ENCODE data around the gene IL17REL. TPM values are rescaled to one million over a fixed set of nuclear protein-coding genes. Genes with fewer than 3 reads are reported as not detected.

The IL17REL gene
- total and polyA plus RNA-seq, 2 of the 13 experiments (the other 11 are each of a cell fraction or from before 2014, with no cell fraction given), result not detected

DNA sequence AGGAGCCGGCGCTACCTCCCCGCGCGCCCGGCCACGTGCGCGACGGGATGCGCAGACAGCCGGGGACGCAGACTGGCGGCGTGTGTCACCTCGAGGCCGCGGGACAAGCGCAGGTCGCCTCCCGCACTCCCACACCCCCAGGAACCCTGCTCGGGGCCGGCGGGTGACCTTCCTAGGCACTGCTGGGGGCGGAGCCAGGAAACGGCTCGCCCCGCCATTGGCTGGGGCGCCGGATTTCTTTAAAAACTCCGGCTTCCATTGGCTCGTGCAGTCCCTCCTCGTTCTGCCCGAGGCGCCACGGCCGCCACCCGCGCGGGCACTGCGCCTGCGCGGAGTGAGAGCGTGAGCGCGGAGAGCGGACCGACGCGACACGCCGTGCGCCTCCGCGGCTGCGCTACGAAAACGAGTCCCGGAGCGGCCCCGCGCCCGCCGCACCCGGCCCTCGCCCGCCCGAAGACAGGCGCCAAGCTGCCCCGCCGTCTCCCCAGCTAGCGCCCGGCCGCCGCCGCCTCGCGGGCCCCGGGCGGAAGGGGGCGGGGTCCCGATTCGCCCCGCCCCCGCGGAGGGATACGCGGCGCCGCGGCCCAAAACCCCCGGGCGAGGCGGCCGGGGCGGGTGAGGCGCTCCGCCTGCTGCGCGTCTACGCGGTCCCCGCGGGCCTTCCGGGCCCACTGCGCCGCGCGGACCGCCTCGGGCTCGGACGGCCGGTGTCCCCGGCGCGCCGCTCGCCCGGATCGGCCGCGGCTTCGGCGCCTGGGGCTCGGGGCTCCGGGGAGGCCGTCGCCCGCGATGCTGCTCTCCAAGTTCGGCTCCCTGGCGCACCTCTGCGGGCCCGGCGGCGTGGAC lies 52.2 kb downstream of the IL17REL start, which contains the start of gene PIM3 (continued):
- TF ChIP-seq, protein P1, sequence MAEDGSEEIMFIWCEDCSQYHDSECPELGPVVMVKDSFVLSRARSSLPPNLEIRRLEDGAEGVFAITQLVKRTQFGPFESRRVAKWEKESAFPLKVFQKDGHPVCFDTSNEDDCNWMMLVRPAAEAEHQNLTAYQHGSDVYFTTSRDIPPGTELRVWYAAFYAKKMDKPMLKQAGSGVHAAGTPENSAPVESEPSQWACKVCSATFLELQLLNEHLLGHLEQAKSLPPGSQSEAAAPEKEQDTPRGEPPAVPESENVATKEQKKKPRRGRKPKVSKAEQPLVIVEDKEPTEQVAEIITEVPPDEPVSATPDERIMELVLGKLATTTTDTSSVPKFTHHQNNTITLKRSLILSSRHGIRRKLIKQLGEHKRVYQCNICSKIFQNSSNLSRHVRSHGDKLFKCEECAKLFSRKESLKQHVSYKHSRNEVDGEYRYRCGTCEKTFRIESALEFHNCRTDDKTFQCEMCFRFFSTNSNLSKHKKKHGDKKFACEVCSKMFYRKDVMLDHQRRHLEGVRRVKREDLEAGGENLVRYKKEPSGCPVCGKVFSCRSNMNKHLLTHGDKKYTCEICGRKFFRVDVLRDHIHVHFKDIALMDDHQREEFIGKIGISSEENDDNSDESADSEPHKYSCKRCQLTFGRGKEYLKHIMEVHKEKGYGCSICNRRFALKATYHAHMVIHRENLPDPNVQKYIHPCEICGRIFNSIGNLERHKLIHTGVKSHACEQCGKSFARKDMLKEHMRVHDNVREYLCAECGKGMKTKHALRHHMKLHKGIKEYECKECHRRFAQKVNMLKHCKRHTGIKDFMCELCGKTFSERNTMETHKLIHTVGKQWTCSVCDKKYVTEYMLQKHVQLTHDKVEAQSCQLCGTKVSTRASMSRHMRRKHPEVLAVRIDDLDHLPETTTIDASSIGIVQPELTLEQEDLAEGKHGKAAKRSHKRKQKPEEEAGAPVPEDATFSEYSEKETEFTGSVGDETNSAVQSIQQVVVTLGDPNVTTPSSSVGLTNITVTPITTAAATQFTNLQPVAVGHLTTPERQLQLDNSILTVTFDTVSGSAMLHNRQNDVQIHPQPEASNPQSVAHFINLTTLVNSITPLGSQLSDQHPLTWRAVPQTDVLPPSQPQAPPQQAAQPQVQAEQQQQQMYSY (CRISPR knock-in tag; IDR thresholded peaks at IDR 0.05), result no peak
- TF ChIP-seq CCAR2 (optimal IDR thresholded peaks at IDR 0.05; ENCODE audit: low read depth, low read length), result no peak
- TF ChIP-seq, protein P2, sequence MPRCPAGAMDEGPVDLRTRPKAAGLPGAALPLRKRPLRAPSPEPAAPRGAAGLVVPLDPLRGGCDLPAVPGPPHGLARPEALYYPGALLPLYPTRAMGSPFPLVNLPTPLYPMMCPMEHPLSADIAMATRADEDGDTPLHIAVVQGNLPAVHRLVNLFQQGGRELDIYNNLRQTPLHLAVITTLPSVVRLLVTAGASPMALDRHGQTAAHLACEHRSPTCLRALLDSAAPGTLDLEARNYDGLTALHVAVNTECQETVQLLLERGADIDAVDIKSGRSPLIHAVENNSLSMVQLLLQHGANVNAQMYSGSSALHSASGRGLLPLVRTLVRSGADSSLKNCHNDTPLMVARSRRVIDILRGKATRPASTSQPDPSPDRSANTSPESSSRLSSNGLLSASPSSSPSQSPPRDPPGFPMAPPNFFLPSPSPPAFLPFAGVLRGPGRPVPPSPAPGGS (CRISPR knock-in tag; IDR thresholded peaks at IDR 0.05), result no peak
- peak; percentile 35; the same call in 1 of the 2 replicates for TF ChIP-seq CHCHD3 (CRISPR knock-in tag; IDR thresholded peaks at IDR 0.05)
- TF ChIP-seq, protein P3, sequence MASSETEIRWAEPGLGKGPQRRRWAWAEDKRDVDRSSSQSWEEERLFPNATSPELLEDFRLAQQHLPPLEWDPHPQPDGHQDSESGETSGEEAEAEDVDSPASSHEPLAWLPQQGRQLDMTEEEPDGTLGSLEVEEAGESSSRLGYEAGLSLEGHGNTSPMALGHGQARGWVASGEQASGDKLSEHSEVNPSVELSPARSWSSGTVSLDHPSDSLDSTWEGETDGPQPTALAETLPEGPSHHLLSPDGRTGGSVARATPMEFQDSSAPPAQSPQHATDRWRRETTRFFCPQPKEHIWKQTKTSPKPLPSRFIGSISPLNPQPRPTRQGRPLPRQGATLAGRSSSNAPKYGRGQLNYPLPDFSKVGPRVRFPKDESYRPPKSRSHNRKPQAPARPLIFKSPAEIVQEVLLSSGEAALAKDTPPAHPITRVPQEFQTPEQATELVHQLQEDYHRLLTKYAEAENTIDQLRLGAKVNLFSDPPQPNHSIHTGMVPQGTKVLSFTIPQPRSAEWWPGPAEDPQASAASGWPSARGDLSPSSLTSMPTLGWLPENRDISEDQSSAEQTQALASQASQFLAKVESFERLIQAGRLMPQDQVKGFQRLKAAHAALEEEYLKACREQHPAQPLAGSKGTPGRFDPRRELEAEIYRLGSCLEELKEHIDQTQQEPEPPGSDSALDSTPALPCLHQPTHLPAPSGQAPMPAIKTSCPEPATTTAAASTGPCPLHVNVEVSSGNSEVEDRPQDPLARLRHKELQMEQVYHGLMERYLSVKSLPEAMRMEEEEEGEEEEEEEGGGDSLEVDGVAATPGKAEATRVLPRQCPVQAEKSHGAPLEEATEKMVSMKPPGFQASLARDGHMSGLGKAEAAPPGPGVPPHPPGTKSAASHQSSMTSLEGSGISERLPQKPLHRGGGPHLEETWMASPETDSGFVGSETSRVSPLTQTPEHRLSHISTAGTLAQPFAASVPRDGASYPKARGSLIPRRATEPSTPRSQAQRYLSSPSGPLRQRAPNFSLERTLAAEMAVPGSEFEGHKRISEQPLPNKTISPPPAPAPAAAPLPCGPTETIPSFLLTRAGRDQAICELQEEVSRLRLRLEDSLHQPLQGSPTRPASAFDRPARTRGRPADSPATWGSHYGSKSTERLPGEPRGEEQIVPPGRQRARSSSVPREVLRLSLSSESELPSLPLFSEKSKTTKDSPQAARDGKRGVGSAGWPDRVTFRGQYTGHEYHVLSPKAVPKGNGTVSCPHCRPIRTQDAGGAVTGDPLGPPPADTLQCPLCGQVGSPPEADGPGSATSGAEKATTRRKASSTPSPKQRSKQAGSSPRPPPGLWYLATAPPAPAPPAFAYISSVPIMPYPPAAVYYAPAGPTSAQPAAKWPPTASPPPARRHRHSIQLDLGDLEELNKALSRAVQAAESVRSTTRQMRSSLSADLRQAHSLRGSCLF (CRISPR knock-in tag; IDR thresholded peaks at IDR 0.05; ENCODE audit: borderline replicate concordance), result peak; percentile 29; the same call in 1 of the 2 replicates
- no peak for TF ChIP-seq NONO (IDR thresholded peaks at IDR 0.05)
- peak; percentile 66 for TF ChIP-seq NONO (CRISPR knock-in tag; conservative IDR thresholded peaks at IDR 0.05)
- peak; percentile 38 for TF ChIP-seq PHF8 (CRISPR knock-in tag; IDR thresholded peaks at IDR 0.05)
- TF ChIP-seq PAF1 (CRISPR knock-in tag; IDR thresholded peaks at IDR 0.05), result no peak
- TF ChIP-seq SALL2 (CRISPR knock-in tag; IDR thresholded peaks at IDR 0.05), result peak; percentile 88
- 0 out of 2 replicates have a peak, but pooled peaks have one; percentile 32 for TF ChIP-seq EEA1 (CRISPR knock-in tag; IDR thresholded peaks at IDR 0.05; ENCODE audit: borderline replicate concordance)
- 0 out of 2 replicates have a peak, but pooled peaks have one; percentile 32 for TF ChIP-seq ISL2 (CRISPR knock-in tag; IDR thresholded peaks at IDR 0.05)
- TF ChIP-seq RFX5 (IDR thresholded peaks at IDR 0.05; ENCODE audit: low read depth, low read length), result no peak
- TF ChIP-seq ZNF766 (CRISPR knock-in tag; IDR thresholded peaks at IDR 0.05; ENCODE audit: borderline replicate concordance), result peak; percentile 90
- peak; percentile 69 for TF ChIP-seq BHLHE40 (IDR thresholded peaks at IDR 0.05; ENCODE audit: low read length)
- no peak for TF ChIP-seq TBP (CRISPR knock-in tag; IDR thresholded peaks at IDR 0.05)
- peak; percentile 76; the same call in 1 of the 2 replicates for TF ChIP-seq AKAP8 (CRISPR knock-in tag; IDR thresholded peaks at IDR 0.05)
- peak in 1 of 2 experiments; percentile 50; a peak in 1 of 4 replicates for TF ChIP-seq KLF16 (CRISPR knock-in tag; IDR thresholded peaks at IDR 0.05)
- peak; percentile 98 for TF ChIP-seq MAZ (IDR thresholded peaks at IDR 0.05; ENCODE audit: borderline replicate concordance, low read depth, low read length)
- peak; percentile 80; the same call in 1 of the 2 replicates for TF ChIP-seq MAZ (CRISPR knock-in tag; IDR thresholded peaks at IDR 0.05; ENCODE audit: low read depth)

All from HepG2 (cell line).